Neuronal stem cell (in vitro differentiated cells): Measurements from ENCODE around the gene F13A1.

Source experiments
- DNase-seq: peaks from one replicate; pipeline ENCODE4 v3.0.0-alpha.2; 2013; ENCODE audit warnings: low spot score
- H2AFZ ChIP-seq: one replicate; pipeline ENCODE4 v1.6.1; 2013; ENCODE audit warnings: mild to moderate bottlenecking, low read length, inconsistent platforms
- H2AK5ac ChIP-seq: 2 replicates; pipeline ENCODE4 v1.6.1; 2013; ENCODE audit warnings: low read depth, mild to moderate bottlenecking, inconsistent platforms, low read length, moderate library complexity, mixed read lengths
- H2BK120ac ChIP-seq: 2 replicates; pipeline ENCODE4 v1.6.1; 2013; ENCODE audit warnings: low read depth, mild to moderate bottlenecking, inconsistent platforms, low read length, moderate library complexity, mixed read lengths
- H2BK12ac ChIP-seq: one replicate; pipeline ENCODE4 v1.6.1; 2013; ENCODE audit warnings: low read length, inconsistent platforms
- H2BK15ac ChIP-seq: 2 replicates; pipeline ENCODE4 v1.6.1; 2013; ENCODE audit warnings: mild to moderate bottlenecking, low read length, inconsistent platforms, mixed read lengths
- H2BK5ac ChIP-seq: one replicate; pipeline ENCODE4 v1.6.1; 2013; ENCODE audit warnings: inconsistent platforms, mild to moderate bottlenecking, low read length, moderate library complexity
- H3K14ac ChIP-seq: one replicate; pipeline ENCODE4 v1.6.1; 2013; ENCODE audit warnings: low read length, inconsistent platforms
- H3K18ac ChIP-seq: 2 replicates; pipeline ENCODE4 v1.6.1; 2013; ENCODE audit warnings: low read length, inconsistent platforms
- H3K23ac ChIP-seq: 2 replicates; pipeline ENCODE4 v1.6.1; 2013; ENCODE audit warnings: low read depth, mild to moderate bottlenecking, mixed read lengths, low read length, inconsistent platforms; ENCODE audit not compliant: poor library complexity
- H3K27ac ChIP-seq: replicated peaks from 3 replicates; pipeline ENCODE4 v1.5.1; 2013; ENCODE audit warnings: low read length, inconsistent platforms
- H3K27me3 ChIP-seq, 3 experiments: 2 replicates each; pipeline ENCODE4 v1.6.1; 2013; ENCODE audit warnings: low read length in 3 of 3, mild to moderate bottlenecking in 2 of 3, inconsistent platforms in 1 of 3, low read depth in 1 of 3, mixed read lengths in 1 of 3, moderate library complexity in 1 of 3; ENCODE audit not compliant: control insufficient read depth in 3 of 3, insufficient read depth in 3 of 3
- H3K36me3 ChIP-seq, 2 donors: replicated peaks in 1 of 2; 2 replicates each; pipeline ENCODE4 v1.6.1; 2013; ENCODE audit warnings: low read length in 2 of 2; ENCODE audit not compliant: control insufficient read depth in 2 of 2, insufficient read depth in 2 of 2
- H3K4ac ChIP-seq: 2 replicates; pipeline ENCODE4 v1.6.1; 2013; ENCODE audit warnings: inconsistent platforms, mild to moderate bottlenecking, low read length, moderate library complexity
- H3K4me1 ChIP-seq, 2 donors: 1 replicate in 1 of 2; 2 replicates in 1 of 2; pipeline ENCODE4 v1.6.1; 2013; ENCODE audit warnings: low read length in 2 of 2, low read depth in 1 of 2; ENCODE audit not compliant: control insufficient read depth in 2 of 2, insufficient read depth in 1 of 2
- H3K4me2 ChIP-seq: one replicate; pipeline ENCODE4 v1.6.1; 2013; ENCODE audit warnings: mild to moderate bottlenecking, low read length, inconsistent platforms; ENCODE audit not compliant: insufficient read depth, poor library complexity, severe bottlenecking
- H3K4me3 ChIP-seq, 2 donors: 2 replicates each; pipeline ENCODE4 v1.5.1; 2013; ENCODE audit warnings: low read length in 2 of 2, mild to moderate bottlenecking in 2 of 2, inconsistent platforms in 1 of 2, moderate library complexity in 1 of 2
- H3K79me1 ChIP-seq: one replicate; pipeline ENCODE4 v1.6.1; 2013; ENCODE audit warnings: low read depth, mild to moderate bottlenecking, inconsistent platforms, low read length, moderate library complexity
- H3K9ac ChIP-seq: one replicate; pipeline ENCODE4 v1.6.1; 2013; ENCODE audit warnings: mild to moderate bottlenecking, low read depth, low read length, inconsistent platforms; ENCODE audit not compliant: poor library complexity
- H3K9me3 ChIP-seq, 2 donors: replicated peaks in 1 of 2; 2 replicates each; pipeline versions ENCODE3 to v1.6.1; 2013; ENCODE audit warnings: low read length in 2 of 2, mild to moderate bottlenecking in 2 of 2, inconsistent platforms in 1 of 2, low read depth in 1 of 2, mixed read lengths in 1 of 2, moderate library complexity in 1 of 2; ENCODE audit not compliant: control insufficient read depth in 2 of 2, insufficient read depth in 1 of 2
- H4K8ac ChIP-seq: one replicate; pipeline ENCODE4 v1.6.1; 2013; ENCODE audit warnings: low read depth, mild to moderate bottlenecking, inconsistent platforms, low read length, moderate library complexity
- H4K91ac ChIP-seq: one replicate; pipeline ENCODE4 v1.6.1; 2013; ENCODE audit warnings: low read length, low read depth, mild to moderate bottlenecking, inconsistent platforms; ENCODE audit not compliant: poor library complexity
- WGBS, 2 donors: extraction: QIAGEN DNeasy Blood & Tissue Kit; methylation state at CpG; one replicate each; pipeline ENCODE4 v1.1.7; 2013; ENCODE audit warnings: missing lambda C conversion rate in 2 of 2, mixed read lengths in 1 of 2; ENCODE audit not compliant: insufficient read length in 2 of 2, insufficient replicate concordance in 1 of 2; ENCODE audit errors: extremely low coverage in 2 of 2; 5-methylcytosine and 5-hydroxymethylcytosine counted together

F13A1 gene

GRCh38 chr6:6199678-6200077 lies 120.8 kb downstream of the F13A1 start:
- H3K4me2 ChIP-seq = no peak overlapping the region
- no peak overlapping the region for H4K8ac ChIP-seq
- H3K4me3 ChIP-seq = no peak overlapping the region
- H3K9ac ChIP-seq = no peak overlapping the region
- no peak overlapping the region for H2BK120ac ChIP-seq
- H3K36me3 ChIP-seq = no peaks in the 10 kb centered on the region
- no peak overlapping the region for H3K23ac ChIP-seq
- no peaks in the 10 kb centered on the region for H3K4me1 ChIP-seq
- H4K91ac ChIP-seq = no peak overlapping the region
- no CpG with 5 or more reads among the region's 3 CpGs for WGBS, 2 donors
- no peak overlapping the region for H3K4ac ChIP-seq
- H3K79me1 ChIP-seq = no peaks in the 10 kb centered on the region
- H2BK5ac ChIP-seq = no peak overlapping the region
- H3K14ac ChIP-seq = no peak overlapping the region
- no peak overlapping the region for H2BK15ac ChIP-seq
- H3K18ac ChIP-seq = no peak overlapping the region
- H3K27ac ChIP-seq = no peak overlapping the region
- no peak overlapping the region for H2AK5ac ChIP-seq
- no peak overlapping the region for H2AFZ ChIP-seq
- no peaks in the 10 kb centered on the region for H3K9me3 ChIP-seq
- H3K27me3 ChIP-seq = no peaks in the 10 kb centered on the region
- H2BK12ac ChIP-seq = no peak overlapping the region
- no peak for DNase-seq

GRCh38 chr6:6196762-6197161 lies 123.7 kb downstream of the F13A1 start:
- Histone ChIP-seq H3K27ac (no peak overlapping the region), H2BK12ac (no peak overlapping the region), H3K79me1 (no peaks in the 10 kb centered on the region), H2AK5ac (no peak overlapping the region), H2BK15ac (no peak overlapping the region), H3K4ac (no peak overlapping the region), H3K4me3 (no peak overlapping the region), H3K14ac (no peak overlapping the region), H3K36me3 (no peaks in the 10 kb centered on the region), H3K9ac (no peak overlapping the region), H3K4me2 (no peak overlapping the region), H3K23ac (no peak overlapping the region), H2AFZ (no peak overlapping the region), H3K27me3 (no peaks in the 10 kb centered on the region), H4K91ac (no peak overlapping the region), H3K18ac (no peak overlapping the region), H3K4me1 (no peaks in the 10 kb centered on the region), H4K8ac (no peak overlapping the region), H2BK120ac (no peak overlapping the region), H2BK5ac (no peak overlapping the region), H3K9me3 (no peaks in the 10 kb centered on the region)
- no CpG with 5 or more reads among the region's 3 CpGs for WGBS, 2 donors
- no peak for DNase-seq

GRCh38 chr6:6195080-6195479 lies 125.4 kb downstream of the F13A1 start:
- Histone ChIP-seq H3K79me1 (no peaks in the 10 kb centered on the region), H3K23ac (no peak overlapping the region), H2BK15ac (no peak overlapping the region), H3K9me3 (no peaks in the 10 kb centered on the region), H2AK5ac (no peak overlapping the region), H2BK12ac (no peak overlapping the region), H3K18ac (no peak overlapping the region), H3K9ac (no peak overlapping the region), H3K4me1 (peaks cover 0 to 2% of the 10 kb centered on the region in 2 donors), H2BK5ac (no peak overlapping the region), H3K36me3 (no peaks in the 10 kb centered on the region), H4K91ac (no peak overlapping the region), H3K4me2 (no peak overlapping the region), H2AFZ (no peak overlapping the region), H3K14ac (no peak overlapping the region), H3K27me3 (no peaks in the 10 kb centered on the region), H4K8ac (no peak overlapping the region), H3K27ac (no peak overlapping the region), H3K4me3 (no peak overlapping the region), H3K4ac (no peak overlapping the region), H2BK120ac (no peak overlapping the region)
- DNase-seq = no peak
- WGBS, 2 donors = no CpG with 5 or more reads among the region's 1 CpG

- Histone ChIP-seq H2BK5ac (no peak overlapping the region), H3K27me3 (no peaks in the 10 kb centered on the region), H2BK15ac (no peak overlapping the region), H3K79me1 (no peaks in the 10 kb centered on the region), H3K36me3 (no peaks in the 10 kb centered on the region), H3K27ac (no peak overlapping the region), H3K9ac (no peak overlapping the region), H3K23ac (no peak overlapping the region), H2BK120ac (no peak overlapping the region), H2AFZ (no peak overlapping the region), H3K14ac (no peak overlapping the region), H3K4ac (no peak overlapping the region), H4K8ac (no peak overlapping the region), H3K9me3 (no peaks in the 10 kb centered on the region), H2AK5ac (no peak overlapping the region), H3K4me1 (peaks cover 0 to 2% of the 10 kb centered on the region in 2 donors), H3K18ac (no peak overlapping the region), H4K91ac (no peak overlapping the region), H3K4me2 (no peak overlapping the region), H2BK12ac (no peak overlapping the region), H3K4me3 (no peak overlapping the region)
- no CpG with 5 or more reads among the region's 7 CpGs for WGBS, 2 donors
- no peak for DNase-seq
Measured at GRCh38 chr6:6193221-6193745, 127.2 kb downstream of the F13A1 start.
